GM12864 (cell line): ENCODE data around the gene NRROS.

Experiments used
- DNase-seq: peaks from one replicate; pipeline ENCODE4 v3.0.0-alpha.2; 2011; ENCODE audit warnings: low read depth
- H3K4me3 ChIP-seq: 2 replicates; pipeline ENCODE4 v1.5.1; 2011; ENCODE audit warnings: mild to moderate bottlenecking, low read depth, low read length, control low read depth
- TF ChIP-seq, protein P1 (sequence below): IDR thresholded peaks from 2 replicates; pipeline ENCODE4 v1.5.1; 2011; ENCODE audit warnings: low read depth, mild to moderate bottlenecking, moderate library complexity, low read length, control low read depth, inconsistent platforms; ENCODE audit errors: missing control alignments

Gene NRROS

DNA sequence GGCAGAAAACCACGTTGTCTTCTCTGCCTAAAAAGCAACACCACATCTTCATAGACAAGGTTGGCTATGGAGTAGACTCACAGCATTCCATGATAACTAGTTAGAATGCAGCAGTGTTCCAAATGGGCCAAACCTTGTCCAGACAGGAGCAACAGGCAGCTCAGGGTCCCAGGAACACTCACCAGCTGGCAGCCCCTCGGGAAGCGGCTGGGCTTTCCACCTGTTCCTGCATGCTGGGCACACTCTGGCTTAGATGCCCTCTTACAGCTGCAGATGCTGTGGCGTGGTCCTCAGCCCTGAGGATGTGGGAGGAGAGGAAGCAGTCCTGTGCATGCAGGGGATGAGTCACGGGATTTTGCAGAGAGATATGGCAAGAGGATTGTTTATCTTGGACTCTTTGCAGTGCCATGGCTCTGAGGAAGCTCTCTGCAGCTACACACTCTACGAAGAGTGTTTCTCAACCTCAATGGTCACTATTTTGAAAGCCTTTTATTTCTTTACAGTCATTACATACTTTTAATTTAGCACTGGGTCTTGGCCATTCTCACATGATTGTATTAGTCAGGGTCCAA is 11.3 kb downstream of the NRROS start:
- no peak overlapping the region for H3K4me3 ChIP-seq
- DNase-seq = no peak
- TF ChIP-seq, protein P1, sequence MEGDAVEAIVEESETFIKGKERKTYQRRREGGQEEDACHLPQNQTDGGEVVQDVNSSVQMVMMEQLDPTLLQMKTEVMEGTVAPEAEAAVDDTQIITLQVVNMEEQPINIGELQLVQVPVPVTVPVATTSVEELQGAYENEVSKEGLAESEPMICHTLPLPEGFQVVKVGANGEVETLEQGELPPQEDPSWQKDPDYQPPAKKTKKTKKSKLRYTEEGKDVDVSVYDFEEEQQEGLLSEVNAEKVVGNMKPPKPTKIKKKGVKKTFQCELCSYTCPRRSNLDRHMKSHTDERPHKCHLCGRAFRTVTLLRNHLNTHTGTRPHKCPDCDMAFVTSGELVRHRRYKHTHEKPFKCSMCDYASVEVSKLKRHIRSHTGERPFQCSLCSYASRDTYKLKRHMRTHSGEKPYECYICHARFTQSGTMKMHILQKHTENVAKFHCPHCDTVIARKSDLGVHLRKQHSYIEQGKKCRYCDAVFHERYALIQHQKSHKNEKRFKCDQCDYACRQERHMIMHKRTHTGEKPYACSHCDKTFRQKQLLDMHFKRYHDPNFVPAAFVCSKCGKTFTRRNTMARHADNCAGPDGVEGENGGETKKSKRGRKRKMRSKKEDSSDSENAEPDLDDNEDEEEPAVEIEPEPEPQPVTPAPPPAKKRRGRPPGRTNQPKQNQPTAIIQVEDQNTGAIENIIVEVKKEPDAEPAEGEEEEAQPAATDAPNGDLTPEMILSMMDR = no peak

DNA sequence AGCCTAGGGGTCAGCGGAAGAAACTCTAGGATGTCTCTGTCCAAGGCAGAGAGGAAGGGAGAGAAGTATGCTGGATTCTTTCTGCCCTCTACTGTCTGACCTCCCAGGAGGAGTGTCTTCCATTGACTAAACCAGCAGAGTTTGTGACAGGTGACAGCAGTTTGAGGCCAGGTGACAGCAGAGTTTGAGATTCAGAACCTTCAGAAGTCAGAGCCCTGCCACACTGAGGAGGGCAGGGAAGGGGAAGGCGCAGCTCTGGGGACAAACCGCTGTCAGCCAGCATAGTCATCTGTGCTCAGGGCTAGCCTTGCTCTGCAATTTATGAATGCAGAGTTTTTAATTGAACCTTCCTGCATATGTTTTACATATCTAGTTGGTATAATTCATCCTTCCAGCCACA is 12.3 kb downstream of the NRROS start:
- DNase-seq = no peak
- TF ChIP-seq, protein P1 = no peak
- no peak overlapping the region for H3K4me3 ChIP-seq

DNA sequence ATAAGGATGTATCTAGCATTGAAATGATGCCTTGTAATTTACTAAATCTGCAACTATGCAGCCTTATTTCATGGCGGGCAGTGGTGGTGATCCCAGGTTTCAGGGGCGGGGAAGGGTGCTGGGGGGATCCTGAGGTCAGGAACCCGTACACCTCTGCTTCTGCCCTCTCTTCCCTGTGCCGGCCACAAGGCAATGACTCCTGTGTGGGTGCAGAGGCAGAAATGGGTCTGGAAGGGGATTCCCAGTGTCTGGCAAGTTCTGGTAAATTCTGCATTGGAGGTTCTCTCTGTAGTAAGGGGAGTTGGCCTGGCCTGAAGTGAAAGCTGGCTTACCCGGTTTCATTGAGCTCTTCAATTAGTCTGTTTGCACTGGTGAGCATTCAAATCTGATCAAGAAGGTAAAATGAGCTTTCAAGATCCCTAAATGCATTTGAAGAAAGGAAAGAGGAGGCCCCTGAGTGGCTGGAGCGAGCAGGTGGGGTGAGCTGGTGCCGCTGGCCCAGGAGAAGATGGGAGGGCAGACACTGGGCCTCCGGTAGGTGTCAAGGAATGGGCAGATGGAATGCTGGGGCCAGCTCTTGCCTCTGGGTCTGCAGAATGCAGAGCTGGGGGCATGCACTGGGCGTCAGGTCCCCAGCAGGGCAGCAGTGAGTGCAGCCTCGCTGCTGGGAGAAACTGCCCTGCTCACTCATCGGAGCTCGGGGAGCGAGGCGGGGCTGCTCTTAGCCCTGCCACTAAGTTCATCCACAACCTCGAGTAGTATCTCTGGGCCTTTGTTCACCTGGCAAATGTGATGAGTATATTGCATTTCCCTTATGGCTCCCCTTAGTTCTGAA is 13.7 kb downstream of the NRROS start:
- DNase-seq = no peak
- TF ChIP-seq, protein P1 = no peak
- no peak overlapping the region for H3K4me3 ChIP-seq

DNA sequence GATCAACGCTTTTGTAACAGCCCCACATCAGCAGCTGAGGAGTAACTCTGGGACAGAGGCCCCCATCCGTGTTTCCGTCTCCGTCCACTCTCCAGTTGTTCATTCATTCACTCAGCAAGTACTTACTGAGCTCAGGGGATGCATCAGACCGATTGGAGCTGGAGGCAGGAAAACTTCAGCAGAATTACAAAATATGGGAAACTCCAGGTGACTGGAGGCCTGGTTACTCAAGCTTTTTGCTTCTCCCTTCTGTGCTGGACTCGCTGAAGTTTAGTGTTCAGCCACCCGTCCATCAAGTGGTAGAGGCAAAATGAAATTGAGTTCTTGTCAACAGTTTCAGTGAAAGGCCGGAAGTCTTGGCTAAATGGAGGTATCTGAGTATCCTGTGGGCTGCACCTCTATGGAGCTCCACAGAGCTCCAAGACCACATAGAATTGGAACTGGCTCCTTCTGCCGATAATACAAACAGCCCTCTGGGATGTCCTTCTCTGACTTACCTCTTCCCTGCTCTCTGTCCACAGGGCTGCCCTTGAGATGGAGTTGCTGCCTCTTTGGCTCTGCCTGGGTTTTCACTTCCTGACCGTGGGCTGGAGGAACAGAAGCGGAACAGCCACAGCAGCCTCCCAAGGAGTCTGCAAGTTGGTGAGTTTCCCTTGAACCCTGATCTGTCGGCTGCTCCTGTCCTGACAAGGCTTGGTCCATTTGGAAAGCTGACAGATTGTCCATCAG is 14.7 kb downstream of the NRROS start:
- DNase-seq = no peak
- no peak overlapping the region for H3K4me3 ChIP-seq
- TF ChIP-seq, protein P1 = no peak

DNA sequence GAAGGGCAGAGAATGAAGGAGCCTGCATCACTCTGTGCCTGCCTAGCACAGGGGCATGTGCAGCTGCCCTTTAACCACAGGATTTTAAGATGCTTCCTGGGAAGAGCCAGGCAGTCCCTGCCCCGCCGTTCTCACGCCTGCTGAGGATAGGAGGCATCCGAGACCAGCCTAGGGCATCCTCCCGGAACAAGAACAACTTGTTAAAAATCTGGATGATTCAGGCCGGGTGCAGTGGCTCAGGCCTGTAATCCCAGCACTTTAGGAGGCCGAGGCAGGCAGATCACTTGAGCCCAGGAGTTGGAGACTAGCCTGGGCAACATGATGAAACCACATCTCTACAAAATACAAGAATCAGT is 15.2 kb downstream of the NRROS start:
- no peak overlapping the region for H3K4me3 ChIP-seq
- no peak for DNase-seq
- TF ChIP-seq, protein P1 = no peak

DNA sequence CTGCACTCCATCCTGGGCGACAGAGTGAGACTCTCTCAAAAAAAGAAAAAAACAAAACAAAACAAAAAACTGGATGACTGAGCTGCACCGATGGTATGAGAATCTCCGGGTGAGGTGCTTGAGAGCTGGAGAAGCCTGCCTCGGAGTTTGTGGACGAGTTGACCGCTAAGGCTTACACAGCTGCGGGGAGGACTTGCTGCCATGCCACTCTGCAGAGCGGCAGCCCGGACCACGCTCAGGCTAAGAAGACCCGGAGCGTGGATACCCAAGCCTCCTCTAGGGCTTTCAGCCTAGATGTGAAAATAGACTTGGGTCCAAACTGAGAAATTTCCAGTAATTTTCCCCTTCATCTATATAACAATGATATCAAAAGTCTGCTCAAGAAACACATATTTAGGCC is 16.0 kb downstream of the NRROS start:
- TF ChIP-seq, protein P1 = no peak
- H3K4me3 ChIP-seq = no peak overlapping the region
- DNase-seq = no peak

DNA sequence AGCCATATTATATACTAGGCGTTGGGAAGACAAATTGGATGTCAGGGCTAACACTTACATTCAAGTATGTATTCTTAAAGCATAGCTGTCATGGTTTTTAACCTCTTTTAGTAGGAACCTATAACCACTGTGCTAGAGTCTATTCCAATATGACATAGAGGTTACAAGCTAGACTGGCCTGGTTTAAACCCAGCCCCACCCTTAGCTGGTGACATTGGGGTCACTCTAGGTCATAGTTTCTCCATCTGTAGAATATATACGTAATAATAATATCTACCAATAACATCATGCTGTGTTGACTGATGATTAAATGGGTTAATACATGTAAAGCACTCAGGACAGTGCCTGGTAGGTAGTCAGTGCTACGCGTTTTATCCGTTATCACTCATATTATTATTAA is 16.7 kb downstream of the NRROS start:
- H3K4me3 ChIP-seq = no peak overlapping the region
- TF ChIP-seq, protein P1 = no peak
- no peak for DNase-seq
